Type B pancreatic cell (in vitro differentiated cells): Measurements from ENCODE around the gene ATAD3A. TPM values are rescaled to one million over a fixed set of nuclear protein-coding genes. Genes with fewer than 3 reads are reported as not detected.

Source experiments
- DNase-seq: peaks from one replicate; pipeline ENCODE4 v3.0.0; 2021; ENCODE audit warnings: mixed read lengths; ENCODE audit not compliant: unreplicated experiment; ENCODE audit errors: extremely low spot score
- H3K27ac Mint-ChIP-seq: 2 replicates; pipeline ENCODE4 v1.8.0; 2021; ENCODE audit warnings: mild to moderate bottlenecking, mixed read lengths
- H3K27me3 Mint-ChIP-seq: 2 replicates; pipeline ENCODE4 v1.8.0; 2021; ENCODE audit warnings: mixed read lengths
- H3K36me3 Mint-ChIP-seq: 2 replicates; pipeline ENCODE4 v1.8.0; 2021; ENCODE audit warnings: mixed read lengths
- H3K4me1 Mint-ChIP-seq: one replicate; pipeline ENCODE4 v1.8.0; 2021; ENCODE audit warnings: mixed read lengths; ENCODE audit not compliant: unreplicated experiment
- H3K4me3 Mint-ChIP-seq: 2 replicates; pipeline ENCODE4 v1.8.0; 2021; ENCODE audit warnings: mild to moderate bottlenecking, mixed read lengths
- H3K9me3 Mint-ChIP-seq: 2 replicates; pipeline ENCODE4 v1.8.0; 2021; ENCODE audit warnings: mixed read lengths
- total RNA-seq: library from RNA; stranded (reverse); gene quantifications from 2 replicates; pipeline ENCODE4 v1.2.1, GENCODE V29; 2021; ENCODE audit warnings: low replicate concordance
- TF ChIP-seq, protein P1 (sequence below): fragments of 200-600 bp; sonication (generic); conservative IDR thresholded peaks from 2 replicates; pipeline ENCODE4 v1.5.0; 2021; ENCODE audit warnings: antibody characterized with exemption, mild to moderate bottlenecking

ATAD3A gene
- total RNA-seq, 1 donor from 2014 or later, result 39.8 TPM

DNA sequence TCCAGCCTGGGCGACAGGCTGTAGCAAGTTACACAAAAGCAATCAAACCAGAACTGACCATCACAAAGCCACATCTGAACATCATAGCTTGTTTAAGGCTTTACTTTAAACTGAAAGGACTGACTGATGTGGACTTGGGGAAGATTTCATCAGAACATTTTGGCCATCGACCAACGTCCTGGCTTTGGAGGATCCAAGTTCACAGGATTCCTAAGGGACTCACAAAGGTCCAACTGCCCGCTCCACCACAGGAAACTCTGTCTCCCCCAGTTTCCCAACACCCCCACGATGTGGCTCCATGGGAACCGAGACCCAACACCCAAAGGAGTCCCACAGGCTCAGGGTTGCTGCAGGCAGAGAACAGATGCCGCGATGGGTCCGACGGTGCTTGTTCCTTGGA lies 53.4 kb downstream of the ATAD3A start:
- Mint-ChIP-seq H3K27ac (no peak overlapping the region), H3K9me3 (no peaks in the 10 kb centered on the region), H3K36me3 (peaks cover 27% of the 10 kb centered on the region), H3K27me3 (no peaks in the 10 kb centered on the region), H3K4me3 (no peak overlapping the region), H3K4me1 (no peaks in the 10 kb centered on the region)
- TF ChIP-seq, protein P1, sequence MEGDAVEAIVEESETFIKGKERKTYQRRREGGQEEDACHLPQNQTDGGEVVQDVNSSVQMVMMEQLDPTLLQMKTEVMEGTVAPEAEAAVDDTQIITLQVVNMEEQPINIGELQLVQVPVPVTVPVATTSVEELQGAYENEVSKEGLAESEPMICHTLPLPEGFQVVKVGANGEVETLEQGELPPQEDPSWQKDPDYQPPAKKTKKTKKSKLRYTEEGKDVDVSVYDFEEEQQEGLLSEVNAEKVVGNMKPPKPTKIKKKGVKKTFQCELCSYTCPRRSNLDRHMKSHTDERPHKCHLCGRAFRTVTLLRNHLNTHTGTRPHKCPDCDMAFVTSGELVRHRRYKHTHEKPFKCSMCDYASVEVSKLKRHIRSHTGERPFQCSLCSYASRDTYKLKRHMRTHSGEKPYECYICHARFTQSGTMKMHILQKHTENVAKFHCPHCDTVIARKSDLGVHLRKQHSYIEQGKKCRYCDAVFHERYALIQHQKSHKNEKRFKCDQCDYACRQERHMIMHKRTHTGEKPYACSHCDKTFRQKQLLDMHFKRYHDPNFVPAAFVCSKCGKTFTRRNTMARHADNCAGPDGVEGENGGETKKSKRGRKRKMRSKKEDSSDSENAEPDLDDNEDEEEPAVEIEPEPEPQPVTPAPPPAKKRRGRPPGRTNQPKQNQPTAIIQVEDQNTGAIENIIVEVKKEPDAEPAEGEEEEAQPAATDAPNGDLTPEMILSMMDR, result no peak
- DNase-seq, result no peak

DNA sequence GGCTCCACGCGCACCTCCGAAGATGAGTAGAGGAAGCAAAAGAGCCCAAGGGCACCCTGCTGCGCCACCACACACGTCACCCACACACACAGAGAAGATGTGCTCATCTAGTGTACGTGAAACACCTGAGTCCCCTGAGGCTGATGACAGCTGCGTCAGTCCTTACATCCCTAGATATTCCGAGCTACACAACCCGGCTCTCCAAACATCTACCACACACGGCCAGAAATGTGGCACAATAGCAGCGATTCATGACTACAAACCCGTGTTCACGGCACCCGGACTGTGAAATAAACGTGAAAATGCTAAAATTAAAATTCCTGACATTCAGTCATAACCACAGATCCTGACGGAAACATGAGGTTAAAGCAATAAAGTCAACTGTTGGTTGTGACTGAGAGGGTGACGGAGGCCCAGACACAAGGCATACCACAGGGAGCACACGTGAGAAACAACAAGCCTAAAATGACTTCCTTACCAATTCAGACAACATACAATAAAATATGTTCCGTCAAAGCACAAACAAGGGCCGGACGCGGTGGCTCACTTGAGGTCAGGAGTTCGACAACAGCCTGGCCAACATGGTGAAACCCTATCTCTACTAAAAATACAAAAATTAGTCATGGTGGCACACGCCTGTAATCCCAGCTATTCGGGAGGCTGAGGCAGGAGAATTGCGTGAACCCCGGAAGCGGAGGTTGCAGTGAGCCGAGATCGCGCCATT lies 55.4 kb downstream of the ATAD3A start:
- H3K9me3 Mint-ChIP-seq, result no peaks in the 10 kb centered on the region
- TF ChIP-seq, protein P1, result no peak
- no peak overlapping the region for H3K4me3 Mint-ChIP-seq
- H3K27ac Mint-ChIP-seq, result no peak overlapping the region
- peaks cover 24% of the 10 kb centered on the region for H3K36me3 Mint-ChIP-seq
- no peaks in the 10 kb centered on the region for H3K27me3 Mint-ChIP-seq
- H3K4me1 Mint-ChIP-seq, result peaks cover 3% of the 10 kb centered on the region
- DNase-seq, result no peak

DNA sequence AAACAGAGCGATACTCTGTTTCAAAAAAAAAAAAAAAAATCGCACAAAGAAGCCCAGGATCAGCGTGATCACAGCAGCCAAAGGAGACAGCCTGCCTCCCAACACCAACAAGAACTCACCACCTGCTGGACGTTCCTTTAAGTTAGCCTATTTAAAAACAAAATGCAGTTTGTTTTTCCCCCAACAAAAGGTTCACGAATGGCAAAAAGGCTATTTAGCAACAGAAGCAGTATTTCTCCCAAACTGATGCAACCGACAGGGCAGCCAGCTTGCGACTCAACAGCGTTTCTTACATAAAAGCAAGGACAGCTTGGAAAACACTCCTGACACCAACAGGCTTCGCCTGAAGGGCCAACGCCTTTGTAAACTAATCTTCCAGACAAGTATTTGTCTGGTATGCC lies 55.9 kb downstream of the ATAD3A start:
- no peaks in the 10 kb centered on the region for H3K27me3 Mint-ChIP-seq
- peaks cover 23% of the 10 kb centered on the region for H3K36me3 Mint-ChIP-seq
- H3K9me3 Mint-ChIP-seq, result no peaks in the 10 kb centered on the region
- no peak for DNase-seq
- H3K27ac Mint-ChIP-seq, result no peak overlapping the region
- TF ChIP-seq, protein P1, result no peak
- H3K4me3 Mint-ChIP-seq, result no peak overlapping the region
- H3K4me1 Mint-ChIP-seq, result peaks cover 3% of the 10 kb centered on the region

DNA sequence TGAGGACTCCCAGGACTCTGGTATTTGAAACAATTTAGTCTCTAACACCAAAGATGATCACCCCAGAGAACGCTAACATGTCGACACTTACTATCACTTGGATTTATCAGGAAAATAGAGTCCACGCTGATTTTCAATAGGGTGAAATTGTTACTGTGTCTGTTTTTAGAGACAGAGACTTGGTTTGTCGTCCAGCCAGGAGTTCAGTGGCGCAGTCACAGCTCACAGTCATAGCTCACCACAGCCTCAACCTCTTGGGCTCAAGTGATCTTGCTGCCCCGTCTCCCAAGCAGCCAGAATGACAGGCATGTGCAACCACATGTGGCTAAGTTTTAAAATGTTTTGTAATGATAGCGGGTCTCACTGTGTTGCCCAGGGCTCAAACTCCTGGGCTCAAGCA lies 57.4 kb downstream of the ATAD3A start:
- DNase-seq, result no peak
- no peak overlapping the region for H3K4me3 Mint-ChIP-seq
- H3K9me3 Mint-ChIP-seq, result no peaks in the 10 kb centered on the region
- H3K27ac Mint-ChIP-seq, result peak overlapping the region; percentile 66
- H3K4me1 Mint-ChIP-seq, result peaks cover 3% of the 10 kb centered on the region
- TF ChIP-seq, protein P1, result no peak
- peaks cover 16% of the 10 kb centered on the region for H3K36me3 Mint-ChIP-seq
- H3K27me3 Mint-ChIP-seq, result no peaks in the 10 kb centered on the region

DNA sequence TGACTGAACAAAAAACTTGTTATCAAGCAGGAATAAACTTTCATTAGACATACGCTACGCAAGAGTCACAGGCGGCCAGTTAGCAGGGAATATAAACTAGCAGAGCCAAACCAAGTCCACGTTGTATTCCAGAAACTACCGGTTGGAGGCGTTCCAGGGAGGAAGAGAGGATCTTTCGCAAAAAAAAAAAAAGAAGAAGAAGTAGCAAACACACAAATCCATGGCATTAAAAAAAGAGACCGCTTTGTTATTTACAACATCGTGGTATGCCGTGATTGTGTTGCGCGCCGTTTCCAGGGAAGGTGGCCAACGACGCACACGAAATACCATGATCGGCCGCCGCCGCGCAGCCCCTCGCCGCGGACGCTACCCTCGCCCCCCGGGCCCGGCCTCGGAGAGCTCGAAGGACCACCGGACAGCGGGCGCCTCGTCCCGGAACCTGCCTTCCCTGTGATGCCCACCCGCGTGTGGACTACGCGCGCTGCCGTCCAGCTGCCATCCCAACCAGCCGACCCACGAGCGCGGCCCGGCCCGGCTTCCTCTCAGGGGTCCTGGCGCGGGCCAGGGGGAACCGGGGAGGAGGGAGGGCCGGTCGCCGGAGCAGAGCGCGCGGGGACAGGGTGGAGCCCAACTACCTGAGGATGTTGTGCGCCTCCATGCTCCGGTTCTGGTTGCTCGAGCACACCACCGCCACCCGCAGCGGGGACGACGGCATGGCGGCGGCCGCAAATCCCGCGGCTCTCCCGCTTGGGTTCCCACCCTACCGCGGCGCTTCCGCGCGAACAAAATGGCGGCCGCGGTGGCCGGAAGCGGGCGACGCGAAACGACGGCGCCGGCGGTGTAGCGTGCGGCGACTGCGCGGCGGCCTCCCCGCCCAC lies 62.1 kb downstream of the ATAD3A start:
- Mint-ChIP-seq H3K9me3 (no peaks in the 10 kb centered on the region), H3K36me3 (peaks cover 5% of the 10 kb centered on the region), H3K4me1 (peaks cover 8% of the 10 kb centered on the region), H3K27me3 (peaks cover 9% of the 10 kb centered on the region), H3K27ac (peak overlapping the region; percentile 99), H3K4me3 (peak overlapping the region; percentile 96)
- DNase-seq, result no peak
- TF ChIP-seq, protein P1, result peak; percentile 58
